Measurements from ENCODE around the gene NRXN3. TPM values are rescaled to one million over a fixed set of nuclear protein-coding genes. Genes with fewer than 3 reads are reported as not detected.

Gene NRXN3
- total RNA-seq, 1 donor from 2014 or later, result 11.4 TPM

GRCh38 chr14:79426103-79426755 lies 1256.1 kb downstream of the NRXN3 start:
- Mint-ChIP-seq H3K36me3 (no peaks in the 10 kb centered on the region), H3K27me3 (ENCODE audit: low read depth) (no peaks in the 10 kb centered on the region), H3K27ac (no peak overlapping the region), H3K4me1 (no peaks in the 10 kb centered on the region), H3K9me3 (no peaks in the 10 kb centered on the region), H3K4me3 (no peak overlapping the region)
- DNase-seq (ENCODE audit: low spot score in 2 of 2, unreplicated experiment in 2 of 2), result no peak
- TF ChIP-seq CTCF (IDR thresholded peaks at IDR 0.05; ENCODE audit: unreplicated experiment), result no peak

GRCh38 chr14:79432640-79433039 lies 1262.5 kb downstream of the NRXN3 start:
- Mint-ChIP-seq H3K4me1 (peaks cover 7% of the 10 kb centered on the region), H3K27me3 (ENCODE audit: low read depth) (peaks cover 6% of the 10 kb centered on the region)
- DNase-seq (ENCODE audit: low spot score in 2 of 2, unreplicated experiment in 2 of 2), result no peak

GRCh38 chr14:79436335-79436734 lies 1266.2 kb downstream of the NRXN3 start:
- H3K36me3 Mint-ChIP-seq, result no peaks in the 10 kb centered on the region
- H3K27me3 Mint-ChIP-seq (ENCODE audit: low read depth), result peaks cover 6% of the 10 kb centered on the region
- TF ChIP-seq CTCF (IDR thresholded peaks at IDR 0.05; ENCODE audit: unreplicated experiment), result no peak
- DNase-seq (ENCODE audit: low spot score in 2 of 2, unreplicated experiment in 2 of 2), result no peak
- H3K9me3 Mint-ChIP-seq, result no peaks in the 10 kb centered on the region
- H3K27ac Mint-ChIP-seq, result no peak overlapping the region
- H3K4me1 Mint-ChIP-seq, result peaks cover 7% of the 10 kb centered on the region
- no peak overlapping the region for H3K4me3 Mint-ChIP-seq

More at GRCh38 chr14:79432640-79433039, 1262.5 kb downstream of the NRXN3 start:
- no peak overlapping the region for H3K4me3 Mint-ChIP-seq
- H3K9me3 Mint-ChIP-seq, result no peaks in the 10 kb centered on the region
- H3K27ac Mint-ChIP-seq, result no peak overlapping the region
- no peaks in the 10 kb centered on the region for H3K36me3 Mint-ChIP-seq
- no peak for TF ChIP-seq CTCF (IDR thresholded peaks at IDR 0.05; ENCODE audit: unreplicated experiment)

GRCh38 chr14:79437951-79438350 lies 1267.8 kb downstream of the NRXN3 start:
- no peak overlapping the region for H3K4me3 Mint-ChIP-seq
- TF ChIP-seq CTCF (IDR thresholded peaks at IDR 0.05; ENCODE audit: unreplicated experiment), result no peak
- no peak overlapping the region for H3K27ac Mint-ChIP-seq
- no peaks in the 10 kb centered on the region for H3K36me3 Mint-ChIP-seq
- H3K4me1 Mint-ChIP-seq, result peaks cover 7% of the 10 kb centered on the region
- H3K9me3 Mint-ChIP-seq, result no peaks in the 10 kb centered on the region
- peaks cover 4% of the 10 kb centered on the region for H3K27me3 Mint-ChIP-seq (ENCODE audit: low read depth)
- no peak for DNase-seq (ENCODE audit: low spot score in 2 of 2, unreplicated experiment in 2 of 2)

- TF ChIP-seq CTCF (IDR thresholded peaks at IDR 0.05; ENCODE audit: unreplicated experiment), result no peak
- peaks cover 4% of the 10 kb centered on the region for H3K27me3 Mint-ChIP-seq (ENCODE audit: low read depth)
- no peak for DNase-seq (ENCODE audit: low spot score in 2 of 2, unreplicated experiment in 2 of 2)
- H3K4me3 Mint-ChIP-seq, result no peak overlapping the region
- peaks cover 14% of the 10 kb centered on the region for H3K4me1 Mint-ChIP-seq
- no peaks in the 10 kb centered on the region for H3K9me3 Mint-ChIP-seq
- no peaks in the 10 kb centered on the region for H3K36me3 Mint-ChIP-seq
- H3K27ac Mint-ChIP-seq, result no peak overlapping the region
Observed at GRCh38 chr14:79438696-79439342, 1268.6 kb downstream of the NRXN3 start.

All from mesothelial cell of epicardium (in vitro differentiated cells).